Neutrophil (primary cell): ENCODE measurements around the gene CACNA1D.

ENCODE experiments used
- H3K27ac ChIP-seq: fragments of 200-600 bp; sonication (generic); 2 replicates; pipeline ENCODE4 v1.5.1; 2016; ENCODE audit warnings: mild to moderate bottlenecking, moderate library complexity
- H3K27me3 ChIP-seq: fragments of 200-600 bp; sonication (generic); 2 replicates; pipeline ENCODE4 v1.6.0; 2016; ENCODE audit warnings: mild to moderate bottlenecking
- H3K36me3 ChIP-seq: fragments of 200-600 bp; sonication (generic); 2 replicates; pipeline ENCODE4 v1.5.1; 2017
- H3K4me1 ChIP-seq, 2 experiments: fragments of 200-600 bp in 1 of 2; sonication (generic) in 1 of 2; 1 replicate in 1 of 2; 2 replicates in 1 of 2; pipeline versions ENCODE4 v1.5.1 to v1.6.1; 2013 to 2016; ENCODE audit warnings: low read depth in 1 of 2, low read length in 1 of 2, mild to moderate bottlenecking in 1 of 2, moderate library complexity in 1 of 2; ENCODE audit not compliant: control insufficient read depth in 1 of 2, insufficient read depth in 1 of 2
- H3K4me3 ChIP-seq, 2 experiments: fragments of 200-600 bp in 1 of 2; sonication (generic) in 1 of 2; 1 replicate in 1 of 2; 2 replicates in 1 of 2; pipeline ENCODE4 v1.5.1; 2013 to 2016; ENCODE audit warnings: low read depth in 1 of 2, low read length in 1 of 2, mild to moderate bottlenecking in 1 of 2, moderate library complexity in 1 of 2
- H3K9me3 ChIP-seq: fragments of 200-600 bp; sonication (generic); 2 replicates; pipeline ENCODE4 v1.5.1; 2016
- CTCF ChIP-seq: fragments of 200-600 bp; sonication (generic); IDR thresholded peaks from 2 replicates; pipeline ENCODE4 v1.5.1; 2016; ENCODE audit warnings: antibody characterized with exemption

The CACNA1D gene

GRCh38 chr3:53616321-53616720 lies 121.9 kb downstream of the CACNA1D start:
- Histone ChIP-seq H3K9me3 (no peaks in the 10 kb centered on the region), H3K27me3 (peaks cover 48% of the 10 kb centered on the region), H3K36me3 (no peaks in the 10 kb centered on the region), H3K4me3 (no peak overlapping the region), H3K27ac (no peak overlapping the region), H3K4me1 (no peaks in the 10 kb centered on the region)
- TF ChIP-seq CTCF, result no peak

GRCh38 chr3:53616971-53617892 lies 122.8 kb downstream of the CACNA1D start:
- TF ChIP-seq CTCF, result no peak
- Histone ChIP-seq H3K36me3 (no peaks in the 10 kb centered on the region), H3K27me3 (peaks cover 56% of the 10 kb centered on the region)

GRCh38 chr3:53617893-53618523 lies 123.6 kb downstream of the CACNA1D start:
- Histone ChIP-seq H3K36me3 (no peaks in the 10 kb centered on the region), H3K9me3 (no peaks in the 10 kb centered on the region), H3K4me3 (no peak overlapping the region), H3K27ac (no peak overlapping the region), H3K4me1 (no peaks in the 10 kb centered on the region), H3K27me3 (peaks cover 56% of the 10 kb centered on the region)
- TF ChIP-seq CTCF, result no peak

More at GRCh38 chr3:53616971-53617892, 122.8 kb downstream of the CACNA1D start:
- H3K4me3 ChIP-seq, result no peak overlapping the region
- H3K9me3 ChIP-seq, result no peaks in the 10 kb centered on the region
- H3K27ac ChIP-seq, result no peak overlapping the region
- no peaks in the 10 kb centered on the region for H3K4me1 ChIP-seq

- Histone ChIP-seq H3K27ac (no peak overlapping the region), H3K27me3 (peaks cover 61% of the 10 kb centered on the region), H3K4me3 (no peak overlapping the region), H3K36me3 (no peaks in the 10 kb centered on the region), H3K9me3 (no peaks in the 10 kb centered on the region), H3K4me1 (no peaks in the 10 kb centered on the region)
- TF ChIP-seq CTCF, result no peak
Observed at GRCh38 chr3:53618524-53618906, 124.1 kb downstream of the CACNA1D start.

GRCh38 chr3:53618936-53619335 lies 124.5 kb downstream of the CACNA1D start:
- Histone ChIP-seq H3K9me3 (no peaks in the 10 kb centered on the region), H3K27me3 (peaks cover 65% of the 10 kb centered on the region), H3K4me1 (no peaks in the 10 kb centered on the region), H3K36me3 (no peaks in the 10 kb centered on the region), H3K4me3 (no peak overlapping the region), H3K27ac (no peak overlapping the region)
- TF ChIP-seq CTCF, result no peak
